HepG2 (cell line): ENCODE results near the gene DAB1. TPM values are rescaled to one million over a fixed set of nuclear protein-coding genes. Genes with fewer than 3 reads are reported as not detected.

Experiments
- NFRKB ChIP-seq: fragments of 450-650 bp; IDR thresholded peaks from 2 replicates; pipeline ENCODE4 v1.6.1; 2017
- ZBTB40 ChIP-seq, 2 experiments: fragments of 450-650 bp in 1 of 2; sonication (generic) in 1 of 2; formaldehyde crosslinking in 1 of 2; IDR thresholded peaks; 2 replicates each; pipeline versions ENCODE4 v1.6.1 to v1.8.0; 2016 to 2022; ENCODE audit warnings: antibody characterized with exemption in 1 of 2, mild to moderate bottlenecking in 1 of 2, missing genetic modification reagents in 1 of 2
- ZNF350 ChIP-seq: sonication (generic); formaldehyde crosslinking; IDR thresholded peaks from 2 replicates; pipeline ENCODE4 v1.4.0; 2020; ENCODE audit warnings: mild to moderate bottlenecking, low read depth, missing genetic modification reagents, borderline replicate concordance
- ZSCAN12 ChIP-seq: sonication (generic); formaldehyde crosslinking; IDR thresholded peaks from 2 replicates; pipeline ENCODE4 v1.9.0; 2021; ENCODE audit warnings: mild to moderate bottlenecking, missing genetic modification reagents
- ZSCAN25 ChIP-seq: sonication (generic); formaldehyde crosslinking; IDR thresholded peaks from 2 replicates; pipeline ENCODE4 v1.8.0; 2022; ENCODE audit warnings: mild to moderate bottlenecking, missing genetic modification reagents
- polyA plus RNA-seq, 8 experiments: library from polyadenylated mRNA; depleted of rRNA in 3 of 8; stranded (reverse) in 7 of 8; unstranded in 1 of 8; fragments of >200 nt; fragmentation: Illumina TruSeq in 4 of 8; extraction: Trizol in 4 of 8; gene quantifications; 2 replicates each; pipeline versions ENCODE4 v1.2.1 to v1.2.3, GENCODE V29; 2011 to 2016; ENCODE audit warnings: low read depth in 4 of 8, missing spikeins in 1 of 8, mixed read lengths in 1 of 8; ENCODE audit not compliant: insufficient read depth in 1 of 8
- total RNA-seq, 5 experiments: library from RNA; depleted of rRNA; stranded (reverse); fragments of >200 nt; fragmentation: Illumina TruSeq; extraction: Trizol; gene quantifications; 2 replicates each; pipeline ENCODE4 v1.2.3, GENCODE V29; 2016; ENCODE audit warnings: low read depth in 1 of 5
- TF ChIP-seq, protein P1 (sequence below), 2 experiments: sonication (generic) in 1 of 2; formaldehyde crosslinking in 1 of 2; IDR thresholded peaks; 2 replicates each; pipeline versions ENCODE4 v1.4.0 to v1.6.1; 2018 to 2020; ENCODE audit warnings: missing genetic modification reagents in 2 of 2, borderline replicate concordance in 1 of 2, low read depth in 1 of 2, mild to moderate bottlenecking in 1 of 2, missing biosample characterization in 1 of 2
- TF ChIP-seq, protein P2 (sequence below): sonication (generic); formaldehyde crosslinking; IDR thresholded peaks from 2 replicates; pipeline ENCODE4 v1.4.0; 2020; ENCODE audit warnings: missing genetic modification reagents

DAB1 gene
- total and polyA plus RNA-seq, 2 of the 13 experiments (the other 11 are each of a cell fraction or from before 2014, with no cell fraction given): 0.04 to 0.13 TPM

DNA sequence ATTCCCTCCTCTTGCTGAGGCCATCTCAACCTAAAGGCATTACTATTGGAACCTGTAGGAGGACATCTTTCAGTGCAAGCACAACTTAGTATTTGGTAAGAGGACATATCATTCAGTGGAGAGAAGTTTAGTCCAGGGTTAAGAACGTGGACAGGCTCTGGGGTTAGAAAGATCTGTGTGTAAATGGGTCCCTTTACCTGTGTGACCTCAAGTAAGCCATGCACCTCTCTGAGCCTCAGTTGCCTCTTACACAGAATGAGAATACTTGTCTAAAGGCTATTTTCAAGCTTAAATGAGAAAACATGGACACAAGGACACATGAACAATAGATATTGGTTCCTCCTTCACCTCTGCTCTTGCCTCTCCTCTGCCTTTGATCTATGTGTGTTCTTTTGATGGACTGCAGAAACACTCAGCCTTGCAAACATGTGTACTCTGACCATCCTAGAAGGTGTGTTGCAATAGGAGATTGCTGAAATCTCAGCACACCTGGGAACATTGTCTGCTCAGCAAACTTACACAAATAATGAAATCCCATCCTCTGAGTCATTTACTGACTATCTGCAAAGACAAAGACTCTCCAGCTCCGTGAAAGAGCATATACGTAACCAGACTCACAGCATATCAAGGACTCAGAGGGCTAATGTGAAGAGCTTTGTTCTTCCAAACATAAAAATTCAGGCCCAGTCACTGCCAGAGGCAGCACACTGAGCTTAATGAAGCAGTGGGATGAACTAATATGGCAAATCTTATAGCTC lies 143.8 kb downstream of the DAB1 start (continued):
- TF ChIP-seq ZBTB40 (IDR thresholded peaks at IDR 0.05) (no peak), ZBTB40 (CRISPR knock-in tag; IDR thresholded peaks at IDR 0.05) (peak; percentile 52; the same call in 1 of the 2 replicates), ZSCAN25 (CRISPR knock-in tag) (peak; percentile 90), ZNF350 (CRISPR knock-in tag) (peak; percentile 26; the same call in 1 of the 2 replicates), ZSCAN12 (CRISPR knock-in tag) (no peak), NFRKB (no peak)
- TF ChIP-seq, protein P1, sequence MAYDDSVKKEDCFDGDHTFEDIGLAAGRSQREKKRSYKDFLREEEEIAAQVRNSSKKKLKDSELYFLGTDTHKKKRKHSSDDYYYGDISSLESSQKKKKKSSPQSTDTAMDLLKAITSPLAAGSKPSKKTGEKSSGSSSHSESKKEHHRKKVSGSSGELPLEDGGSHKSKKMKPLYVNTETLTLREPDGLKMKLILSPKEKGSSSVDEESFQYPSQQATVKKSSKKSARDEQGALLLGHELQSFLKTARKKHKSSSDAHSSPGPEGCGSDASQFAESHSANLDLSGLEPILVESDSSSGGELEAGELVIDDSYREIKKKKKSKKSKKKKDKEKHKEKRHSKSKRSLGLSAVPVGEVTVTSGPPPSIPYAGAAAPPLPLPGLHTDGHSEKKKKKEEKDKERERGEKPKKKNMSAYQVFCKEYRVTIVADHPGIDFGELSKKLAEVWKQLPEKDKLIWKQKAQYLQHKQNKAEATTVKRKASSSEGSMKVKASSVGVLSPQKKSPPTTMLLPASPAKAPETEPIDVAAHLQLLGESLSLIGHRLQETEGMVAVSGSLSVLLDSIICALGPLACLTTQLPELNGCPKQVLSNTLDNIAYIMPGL (CRISPR knock-in tag; IDR thresholded peaks at IDR 0.05; ENCODE audit: borderline replicate concordance in 1 of 2, low read depth in 1 of 2): peak; percentile 15 to 60; a peak in 2 of 4 replicates
- TF ChIP-seq, protein P2, sequence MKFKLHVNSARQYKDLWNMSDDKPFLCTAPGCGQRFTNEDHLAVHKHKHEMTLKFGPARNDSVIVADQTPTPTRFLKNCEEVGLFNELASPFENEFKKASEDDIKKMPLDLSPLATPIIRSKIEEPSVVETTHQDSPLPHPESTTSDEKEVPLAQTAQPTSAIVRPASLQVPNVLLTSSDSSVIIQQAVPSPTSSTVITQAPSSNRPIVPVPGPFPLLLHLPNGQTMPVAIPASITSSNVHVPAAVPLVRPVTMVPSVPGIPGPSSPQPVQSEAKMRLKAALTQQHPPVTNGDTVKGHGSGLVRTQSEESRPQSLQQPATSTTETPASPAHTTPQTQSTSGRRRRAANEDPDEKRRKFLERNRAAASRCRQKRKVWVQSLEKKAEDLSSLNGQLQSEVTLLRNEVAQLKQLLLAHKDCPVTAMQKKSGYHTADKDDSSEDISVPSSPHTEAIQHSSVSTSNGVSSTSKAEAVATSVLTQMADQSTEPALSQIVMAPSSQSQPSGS (CRISPR knock-in tag): peak; percentile 98
